Thyroid gland (tissue), 4 donors: ENCODE results near the gene IKZF1.

Source experiments
- POLR2A ChIP-seq, 2 donors: fragments of 450-650 bp; IDR thresholded peaks; one replicate each; pipeline ENCODE4 v1.6.1; 2017; ENCODE audit warnings: antibody characterized with exemption in 2 of 2, mild to moderate bottlenecking in 2 of 2, moderate library complexity in 1 of 2
- TF ChIP-seq, protein P1 (sequence below), 6 experiments: fragments of 200-600 bp in 3 of 6; fragments of 450-650 bp in 3 of 6; sonication (generic) in 3 of 6; IDR thresholded peaks; one replicate each; pipeline ENCODE4 v1.5.1; 2016 to 2019; ENCODE audit warnings: antibody characterized with exemption in 6 of 6, mild to moderate bottlenecking in 2 of 6, inconsistent platforms in 1 of 6, moderate library complexity in 1 of 6

DNA sequence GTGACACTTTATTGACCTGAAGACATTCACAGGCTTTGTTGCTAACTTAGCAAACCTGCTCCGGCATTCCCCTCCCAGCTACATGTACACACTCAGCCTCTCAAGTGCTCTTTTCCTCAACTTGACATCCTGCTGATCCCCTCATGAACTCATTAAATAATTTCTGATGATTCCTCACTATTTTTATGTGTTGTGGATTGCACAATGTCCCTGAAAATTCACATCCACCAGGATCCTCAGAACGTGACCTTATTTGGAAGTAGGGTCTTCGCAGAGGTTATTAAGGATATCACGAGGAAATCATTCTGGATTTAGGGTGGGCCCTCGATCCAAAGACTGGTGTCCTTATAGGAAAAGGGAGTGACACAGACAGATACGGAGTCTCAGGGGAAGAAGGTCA is 118.3 kb downstream of the IKZF1 start:
- TF ChIP-seq POLR2A (IDR thresholded peaks at IDR 0.05), result no peak
- TF ChIP-seq, protein P1, sequence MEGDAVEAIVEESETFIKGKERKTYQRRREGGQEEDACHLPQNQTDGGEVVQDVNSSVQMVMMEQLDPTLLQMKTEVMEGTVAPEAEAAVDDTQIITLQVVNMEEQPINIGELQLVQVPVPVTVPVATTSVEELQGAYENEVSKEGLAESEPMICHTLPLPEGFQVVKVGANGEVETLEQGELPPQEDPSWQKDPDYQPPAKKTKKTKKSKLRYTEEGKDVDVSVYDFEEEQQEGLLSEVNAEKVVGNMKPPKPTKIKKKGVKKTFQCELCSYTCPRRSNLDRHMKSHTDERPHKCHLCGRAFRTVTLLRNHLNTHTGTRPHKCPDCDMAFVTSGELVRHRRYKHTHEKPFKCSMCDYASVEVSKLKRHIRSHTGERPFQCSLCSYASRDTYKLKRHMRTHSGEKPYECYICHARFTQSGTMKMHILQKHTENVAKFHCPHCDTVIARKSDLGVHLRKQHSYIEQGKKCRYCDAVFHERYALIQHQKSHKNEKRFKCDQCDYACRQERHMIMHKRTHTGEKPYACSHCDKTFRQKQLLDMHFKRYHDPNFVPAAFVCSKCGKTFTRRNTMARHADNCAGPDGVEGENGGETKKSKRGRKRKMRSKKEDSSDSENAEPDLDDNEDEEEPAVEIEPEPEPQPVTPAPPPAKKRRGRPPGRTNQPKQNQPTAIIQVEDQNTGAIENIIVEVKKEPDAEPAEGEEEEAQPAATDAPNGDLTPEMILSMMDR (IDR thresholded peaks at IDR 0.05), result no peak
